GM18951 (cell line): ENCODE results near the gene THAP8.
A peak's percentile ranks its signal among the peaks of the same experiment; 100 is the strongest.

Experiments used
- POLR2A ChIP-seq: IDR thresholded peaks from 4 replicates; pipeline ENCODE4 v1.6.1; 2011; ENCODE audit warnings: mild to moderate bottlenecking; ENCODE audit not compliant: insufficient read length, insufficient read depth; ENCODE audit errors: extremely low read depth
- in situ Hi-C: fragments of 300-500 bp; cut with MboI; formaldehyde crosslinking; loops from one replicate; pipeline ENCODE4 v1.12.0; 2022; ENCODE audit warnings: low sequenced_read_pairs, mixed read lengths, inconsistent platforms; ENCODE audit not compliant: unreplicated experiment

The THAP8 gene

DNA sequence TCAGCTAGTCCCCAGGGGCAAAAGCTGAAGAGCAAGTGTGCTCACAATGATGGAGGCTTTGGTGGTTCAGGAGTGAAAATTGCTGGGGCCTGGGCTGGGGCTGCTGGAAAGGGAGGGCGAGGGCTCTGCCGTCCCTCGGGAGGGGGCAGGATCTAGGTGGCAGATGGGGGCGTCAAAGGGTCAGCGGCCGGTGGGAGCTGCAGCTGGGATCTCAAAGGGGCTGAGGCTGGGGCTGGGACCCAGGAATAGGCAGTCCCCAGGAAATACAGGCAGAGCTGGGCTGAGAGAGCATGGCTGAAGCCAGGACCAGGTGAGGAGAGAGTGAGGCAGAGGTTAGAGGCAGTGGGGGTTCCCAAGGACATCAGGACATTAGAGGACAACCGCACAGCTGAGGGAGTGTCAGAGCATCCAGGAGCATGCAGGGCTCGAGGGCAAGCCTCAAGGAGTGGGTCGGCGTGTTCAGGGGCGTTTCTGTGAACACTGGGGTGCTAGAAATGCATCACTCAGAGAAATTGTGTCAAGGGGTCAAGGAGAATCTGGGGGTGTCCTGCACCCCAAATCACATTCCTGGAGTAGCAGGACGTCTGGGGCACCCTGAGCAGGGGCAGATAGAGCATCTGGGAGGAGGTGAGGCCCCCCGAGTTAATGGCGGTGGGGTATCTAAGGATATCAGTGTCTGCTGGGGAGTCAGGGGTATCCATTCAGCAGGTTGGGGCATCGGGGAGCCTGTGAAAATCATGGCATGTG, 44.3 kb downstream of the THAP8 start:
- in situ Hi-C loops, result no loop called here

DNA sequence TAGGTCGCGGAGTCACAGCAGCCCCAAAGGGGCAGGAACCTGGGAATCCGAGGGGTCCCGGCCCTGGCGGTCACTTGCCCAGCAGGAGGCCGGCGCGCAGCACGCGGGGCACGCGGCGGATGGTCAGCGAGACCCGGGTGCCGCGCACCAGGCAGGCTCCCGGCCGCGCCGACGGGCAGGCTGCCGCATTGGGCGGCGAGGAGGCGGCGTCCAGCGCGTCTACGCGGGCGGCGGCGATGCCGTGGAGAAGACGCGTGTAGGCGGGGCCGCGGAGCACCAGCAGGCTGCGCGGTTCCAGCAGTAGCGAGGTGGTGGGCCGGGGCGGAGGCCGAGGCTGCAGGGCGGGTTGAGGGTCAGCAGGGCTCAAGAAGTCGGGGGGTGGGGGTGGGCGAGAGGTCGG, 44.9 kb downstream of the THAP8 start:
- peak; percentile 44 for TF ChIP-seq POLR2A
- in situ Hi-C loops, result no loop called here

More for the DNA sequence above, 44.3 kb downstream of the THAP8 start:
- TF ChIP-seq POLR2A, result no peak

DNA sequence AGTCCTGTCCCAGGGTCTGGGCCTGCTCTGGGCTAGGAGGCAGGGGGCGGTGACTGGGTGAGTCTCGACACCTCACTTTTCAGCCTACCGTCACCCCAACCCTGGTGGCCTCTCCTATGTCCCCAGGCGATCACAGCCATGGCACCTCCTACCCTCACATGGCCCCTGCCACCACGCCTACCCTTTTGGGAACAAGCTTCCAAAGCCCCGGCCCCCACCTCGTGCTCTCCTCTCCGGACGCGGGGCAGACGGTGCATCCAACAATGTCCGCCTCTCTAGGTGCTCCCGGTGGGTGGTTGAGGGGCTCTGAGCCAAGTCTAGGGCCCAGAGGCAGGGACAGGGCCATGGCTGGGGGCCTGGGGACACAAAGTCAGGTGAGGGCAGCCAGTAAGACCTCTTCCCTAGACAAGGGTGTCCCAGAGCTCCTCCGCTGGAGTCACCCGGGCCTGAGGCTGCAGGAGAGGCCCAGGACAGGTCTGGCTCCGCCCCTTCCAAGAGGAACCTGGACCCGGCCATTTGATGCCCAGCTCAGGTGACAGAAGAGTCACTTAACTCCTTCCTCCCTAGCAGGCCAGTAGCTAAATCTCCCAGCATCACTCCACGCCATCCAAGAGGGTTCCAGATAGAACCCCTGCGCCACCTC, 45.6 kb downstream of the THAP8 start, which contains the start of gene SYNE4:
TSS of gene SYNE4 (minus strand) at position 478 of the 643 bp plus-strand sequence. CDS start at position 346, 132 bp downstream.
- in situ Hi-C loops, result no loop called here
- TF ChIP-seq POLR2A, result no peak

DNA sequence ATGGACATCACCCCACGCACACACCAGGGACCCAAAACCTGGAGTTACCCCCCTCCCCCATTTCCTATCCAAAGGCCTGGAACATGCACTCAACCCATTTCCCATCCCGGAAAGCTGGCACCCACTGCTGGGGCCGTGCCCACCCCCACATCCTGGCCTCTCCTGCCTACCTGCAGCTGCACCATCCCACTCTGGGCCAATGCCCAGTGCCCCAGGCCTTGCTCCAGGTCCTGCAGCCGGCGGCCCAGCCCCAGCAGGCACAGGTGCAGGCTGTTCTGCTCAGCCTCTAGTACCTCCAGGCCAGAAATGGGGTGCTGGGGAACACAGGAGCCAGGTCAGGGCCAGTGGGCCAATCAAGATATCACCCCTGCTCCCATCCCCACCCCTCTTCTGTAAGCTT, 47.1 kb downstream of the THAP8 start:
- TF ChIP-seq POLR2A, result no peak
- in situ Hi-C loops, result no loop called here

DNA sequence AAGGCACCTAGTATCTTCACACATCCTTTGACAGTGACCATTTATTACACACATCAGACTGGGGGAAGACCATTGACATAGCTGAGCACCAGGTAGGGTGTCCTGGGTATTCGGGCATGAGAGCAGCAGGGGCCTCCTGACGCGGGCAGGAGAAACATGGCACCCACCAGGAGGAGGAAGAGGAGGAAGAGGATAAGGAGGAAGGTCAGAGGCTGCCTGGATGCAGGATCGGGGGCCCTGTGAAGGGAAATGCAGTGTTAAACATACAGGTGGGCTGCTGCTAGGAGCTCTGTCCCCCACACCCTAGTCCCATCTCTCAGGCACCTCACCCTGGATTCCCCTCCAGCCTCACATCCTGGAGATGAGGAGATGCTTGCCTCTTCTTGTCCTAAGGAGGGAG, 50.8 kb downstream of the THAP8 start:
- no peak for TF ChIP-seq POLR2A
- in situ Hi-C loops, result no loop called here

DNA sequence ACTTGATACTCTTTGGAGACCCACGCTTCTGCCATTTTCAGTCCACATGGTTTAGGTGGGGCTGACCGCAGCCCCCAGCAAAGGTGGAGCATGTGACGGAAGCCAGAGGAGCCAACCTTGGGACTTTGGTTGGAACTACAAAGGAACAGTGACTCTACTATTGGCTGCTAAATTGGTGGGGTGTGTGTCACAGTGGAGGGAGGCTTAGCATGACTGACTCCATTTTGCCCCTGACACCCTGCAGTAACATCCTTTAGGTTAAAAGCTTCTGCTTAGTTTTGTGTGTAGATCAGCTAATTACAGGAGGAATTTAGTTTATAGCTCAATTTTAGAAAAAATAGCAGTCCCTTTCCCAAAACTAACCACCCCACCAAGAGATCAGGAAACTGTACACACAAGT, 52.5 kb downstream of the THAP8 start:
- TF ChIP-seq POLR2A, result no peak
- in situ Hi-C loops, result no loop called here

DNA sequence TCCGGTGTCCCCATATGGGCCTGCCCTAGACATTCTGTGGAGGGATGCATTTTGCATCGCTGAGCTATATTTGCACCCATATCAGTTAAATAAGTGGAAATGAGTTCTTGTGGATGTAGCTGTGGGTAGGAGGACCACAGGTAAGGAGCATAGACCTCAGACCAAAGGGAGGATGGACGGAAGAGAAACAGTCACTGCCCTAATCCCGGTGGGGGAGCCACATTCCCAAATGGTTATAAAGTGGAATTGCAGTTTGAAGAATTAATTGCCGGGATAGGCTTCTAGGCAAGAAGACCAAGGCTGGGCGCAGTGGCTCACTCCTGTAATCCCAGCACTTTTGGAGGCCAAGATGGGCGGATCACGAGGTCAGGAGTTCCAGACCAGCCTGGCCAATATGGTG, 57.3 kb downstream of the THAP8 start:
- in situ Hi-C loops, result no loop called here

DNA sequence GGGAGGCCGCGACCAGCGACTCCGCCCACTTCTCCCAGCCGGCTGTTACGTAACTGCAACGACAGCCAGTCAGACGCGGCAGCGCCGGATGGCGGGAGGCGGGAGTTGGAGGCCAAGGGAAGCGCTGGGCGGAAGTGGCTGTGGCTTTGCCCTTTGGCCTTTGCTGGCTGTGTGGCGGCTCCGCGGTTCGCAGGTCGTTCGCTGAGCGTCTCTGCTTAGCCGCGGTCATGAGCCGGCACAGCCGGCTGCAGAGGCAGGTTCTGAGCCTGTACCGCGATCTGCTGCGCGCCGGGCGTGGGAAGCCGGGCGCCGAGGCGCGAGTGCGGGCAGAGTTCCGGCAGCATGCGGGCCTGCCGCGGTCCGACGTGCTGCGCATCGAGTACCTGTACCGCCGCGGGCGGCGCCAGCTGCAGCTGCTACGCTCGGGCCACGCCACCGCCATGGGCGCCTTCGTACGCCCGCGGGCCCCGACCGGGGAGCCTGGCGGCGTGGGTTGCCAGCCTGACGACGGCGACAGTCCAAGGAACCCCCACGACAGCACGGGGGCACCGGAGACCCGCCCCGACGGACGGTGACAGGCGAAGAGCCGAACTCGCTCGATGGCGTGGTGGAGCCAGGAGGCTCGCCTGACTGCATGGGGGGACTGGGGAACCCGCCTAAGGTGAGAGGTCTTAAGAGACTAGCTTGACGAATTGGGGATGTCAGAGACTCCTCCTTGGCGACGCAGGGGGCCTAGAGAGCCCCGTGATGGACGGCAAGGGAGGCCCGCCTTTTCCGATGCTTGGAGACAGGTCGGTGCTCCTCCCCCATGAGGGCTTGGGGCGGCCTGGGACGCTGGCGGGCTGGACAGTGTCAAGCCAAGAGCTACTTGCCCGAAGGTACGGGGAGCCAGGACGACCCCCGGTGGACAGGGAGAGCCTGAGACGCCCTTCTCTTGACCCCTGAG, 58.8 kb downstream of the THAP8 start, which contains the start of gene SDHAF1:
TSS of gene SDHAF1 (plus strand) at position 141 of the 946 bp plus-strand sequence. CDS start at position 228, 87 bp downstream.
- peak; percentile 89 for TF ChIP-seq POLR2A
- in situ Hi-C loops, result no loop called here

More for the DNA sequence above, 57.3 kb downstream of the THAP8 start:
- no peak for TF ChIP-seq POLR2A

DNA sequence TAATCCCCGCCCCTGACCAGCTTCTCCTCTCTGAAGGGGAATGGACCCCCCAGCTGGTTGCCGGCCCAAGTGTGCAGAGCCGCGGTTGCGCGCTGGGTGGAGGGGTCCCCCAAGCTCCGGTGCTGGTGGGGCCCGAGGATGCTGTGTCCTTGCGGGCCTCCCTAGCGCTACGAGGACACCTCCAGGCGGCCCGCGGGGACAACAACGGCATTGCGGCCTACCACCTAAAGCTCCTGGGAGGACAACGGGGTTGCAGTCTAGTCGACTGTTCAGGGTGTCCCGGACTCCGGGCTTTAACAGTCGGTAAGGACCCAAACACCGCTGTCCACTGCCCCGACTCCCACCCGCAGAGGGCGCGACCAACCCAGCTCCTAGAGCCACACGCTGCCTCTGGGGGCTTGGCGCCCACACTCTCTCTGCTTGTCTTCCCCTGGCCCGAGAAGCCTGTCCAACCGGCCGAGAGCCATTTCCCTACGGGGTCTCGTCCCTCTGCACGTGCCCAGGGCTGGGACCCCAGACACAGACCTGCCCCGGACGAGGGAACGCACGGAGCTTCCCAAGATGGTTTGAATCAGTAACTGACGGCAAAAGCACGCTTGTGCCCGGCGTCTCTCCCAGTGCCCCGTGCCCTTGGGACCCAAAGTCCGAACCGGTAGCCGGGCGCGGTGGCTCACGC, 60.0 kb downstream of the THAP8 start:
- TF ChIP-seq POLR2A, result no peak
- in situ Hi-C loops, result no loop called here

DNA sequence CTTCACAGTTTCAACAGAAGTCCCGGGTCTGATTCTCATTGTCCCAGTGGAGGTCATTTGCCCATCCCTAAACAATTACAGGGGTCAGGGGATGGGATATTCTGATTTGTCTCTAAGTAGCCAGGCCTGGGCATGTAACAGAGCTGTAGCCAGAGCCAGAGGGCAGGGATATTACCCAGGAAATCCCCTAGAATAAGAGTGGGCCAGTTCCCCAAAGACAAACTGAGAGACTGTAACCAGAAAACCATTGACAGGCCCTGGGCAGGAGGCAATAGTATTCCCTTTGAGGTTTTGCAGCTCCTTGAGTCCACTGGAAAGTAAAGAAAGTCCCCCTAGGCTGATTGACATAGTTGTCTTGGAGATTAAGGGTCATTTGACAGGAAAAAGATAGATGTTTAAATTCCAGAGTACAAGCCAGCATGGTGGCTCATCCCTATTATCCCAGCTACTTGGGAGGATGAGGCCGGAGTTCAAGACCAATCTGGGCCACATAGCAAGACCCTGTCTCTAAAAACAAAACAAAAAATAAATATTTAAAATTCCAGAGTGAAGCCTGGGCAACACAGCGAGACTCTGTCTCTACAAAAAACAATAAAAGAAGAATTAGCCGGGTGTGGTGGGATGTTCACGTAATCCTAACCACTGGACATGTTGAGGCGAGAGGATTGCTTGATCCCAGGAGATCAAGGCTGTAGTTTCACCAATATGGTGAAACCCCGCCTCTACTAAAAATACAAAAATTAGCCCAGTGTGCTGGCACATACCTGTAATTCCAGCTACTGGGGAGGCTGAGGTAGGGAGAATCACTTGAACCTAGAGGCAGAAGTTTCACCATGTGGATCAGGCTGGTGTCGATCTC, 60.9 kb downstream of the THAP8 start:
- in situ Hi-C loops, result no loop called here
- no peak for TF ChIP-seq POLR2A

DNA sequence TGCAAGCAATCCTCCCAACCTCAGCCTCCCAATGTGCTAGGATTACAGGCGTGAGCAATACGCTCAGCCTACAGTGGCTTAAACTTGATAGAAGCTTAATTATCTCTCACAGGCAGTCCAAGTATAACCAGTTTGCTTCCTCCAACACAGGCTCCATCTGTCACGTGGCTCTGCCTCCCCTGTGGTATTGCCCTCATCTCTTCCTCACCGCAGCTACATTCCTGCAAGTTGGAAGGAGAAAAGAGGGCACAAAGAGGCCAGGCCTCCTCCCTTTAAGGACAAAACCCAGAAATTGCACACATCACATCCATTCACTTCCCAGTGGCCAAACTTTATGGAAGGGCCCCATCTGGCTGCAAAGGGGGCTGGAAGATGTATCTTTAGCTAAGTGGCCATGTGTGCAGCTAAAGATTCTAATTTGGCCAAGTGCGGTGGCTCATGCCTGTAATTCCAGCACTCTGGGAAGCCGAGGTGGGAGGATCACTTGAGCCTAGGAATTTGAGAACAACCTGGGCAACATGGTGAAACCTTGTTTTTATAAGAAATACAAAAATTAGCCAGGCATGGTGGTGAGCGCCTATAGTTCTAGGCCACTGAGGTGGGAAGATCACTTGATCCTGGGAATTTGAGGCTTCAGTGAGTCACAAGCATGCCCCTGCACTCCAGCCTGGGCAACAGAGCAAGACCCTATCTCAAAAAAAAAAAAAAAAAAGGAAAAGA, 62.2 kb downstream of the THAP8 start:
- in situ Hi-C loops, result no loop called here
- TF ChIP-seq POLR2A, result no peak
